Measurements from ENCODE around the gene NAA15.

GRCh38 chr4:139295942-139296299, 5.4 kb upstream of the NAA15 start:
- TF ChIP-seq CTCF (IDR thresholded peaks at IDR 0.05) (no peak), POLR2A (IDR thresholded peaks at IDR 0.05) (no peak)
